K562 (cell line): ENCODE measurements around the gene SLC6A1. TPM values are rescaled to one million over a fixed set of nuclear protein-coding genes. Genes with fewer than 3 reads are reported as not detected.
"Not testable (repeated sequence)": the region's sequence is repeated elsewhere in the genome, so short reads cannot be mapped to it uniquely, and the experiment has no call there.

Experiments
- ATAC-seq: fragments of 200-7000 bp; cut with Tn5 transposase; 3 replicates; pipeline ENCODE4 v1.9.1; 2020; ENCODE audit warnings: moderate library complexity
- BruUV-seq: library from RNA; stranded (reverse); fragments of 400-500 nt; replicated peaks from 2 replicates; lab custom pipeline; 2021; lab: Mats Ljungman, UMichigan
- CTCF ChIA-PET: fragments of 300-600 bp; formaldehyde crosslinking; extraction: SDS; loops from one replicate; lab custom pipeline; 2021; ENCODE audit warnings: low intra/inter-chr PET ratio; lab: Yijun Ruan, JAX
- POLR2A ChIA-PET: fragments of 300-600, 350-650 bp; sonication (Branson Sonifier 250); formaldehyde crosslinking; extraction: SDS; loops from one replicate; lab custom pipeline; 2021; ENCODE audit warnings: antibody characterized with exemption, inconsistent platforms; lab: Yijun Ruan, JAX
- DNase-seq, 4 experiments: peaks; one replicate each; pipeline versions ENCODE4 v3.0.0 to v3.0.0-alpha.2; 2011 to 2018; ENCODE audit warnings: low spot score in 3 of 4, mixed read lengths in 3 of 4; ENCODE audit errors: extremely low read depth in 1 of 4
- FAIRE-seq: peaks from 2 replicates; lab custom pipeline; 2011; peaks lifted over from hg19 to GRCh38; lab: Jason Lieb, UNC
- H2AFZ ChIP-seq: 2 replicates; pipeline ENCODE4 v1.6.0; 2011; ENCODE audit warnings: low read depth, low read length, control low read depth, inconsistent platforms
- H3K27ac ChIP-seq: fragments of 200-600 bp; 3 replicates; pipeline ENCODE4 v1.8.0; 2011; ENCODE audit warnings: low read depth, mild to moderate bottlenecking, control low read depth, inconsistent platforms, low read length, moderate library complexity, mixed read lengths; ENCODE audit errors: extremely low read depth
- H3K27me3 ChIP-seq, 2 experiments: fragments of 300-600 bp in 1 of 2; 2 replicates in 1 of 2; 3 replicates in 1 of 2; pipeline versions ENCODE4 v1.6.0 to v1.8.0; 2011; ENCODE audit warnings: inconsistent platforms in 2 of 2, low read length in 2 of 2, mild to moderate bottlenecking in 1 of 2, mixed read lengths in 1 of 2, moderate library complexity in 1 of 2; ENCODE audit not compliant: control insufficient read depth in 2 of 2, insufficient read depth in 2 of 2
- H3K36me3 ChIP-seq: fragments of 300-600 bp; 3 replicates; pipeline ENCODE4 v1.8.0; 2011; ENCODE audit warnings: mild to moderate bottlenecking, low read length, inconsistent platforms; ENCODE audit not compliant: control insufficient read depth, insufficient read depth
- H3K4me1 ChIP-seq, 2 experiments: fragments of 200-600 bp in 1 of 2; replicated peaks in 1 of 2; 2 replicates in 1 of 2; 3 replicates in 1 of 2; pipeline versions ENCODE4 v1.5.1 to v1.8.0; 2011; ENCODE audit warnings: inconsistent platforms in 2 of 2, low read length in 2 of 2, mild to moderate bottlenecking in 1 of 2, mixed read lengths in 1 of 2, moderate library complexity in 1 of 2; ENCODE audit not compliant: control insufficient read depth in 2 of 2, insufficient read depth in 2 of 2
- H3K4me2 ChIP-seq: 2 replicates; pipeline ENCODE4 v1.6.1; 2011; ENCODE audit warnings: low read length, control low read depth, inconsistent platforms, mixed read lengths; ENCODE audit not compliant: insufficient read depth
- H3K4me3 ChIP-seq: fragments of 200-600 bp; sonication (generic), shearing (Covaris generic); 2 replicates; pipeline ENCODE4 v1.5.1; 2016; ENCODE audit warnings: control low read depth, inconsistent platforms
- H3K79me2 ChIP-seq: fragments of 200-600 bp; 3 replicates; pipeline ENCODE4 v1.8.0; 2011; ENCODE audit warnings: low read length, inconsistent platforms; ENCODE audit not compliant: control insufficient read depth, insufficient read depth
- H3K9ac ChIP-seq, 2 experiments: 2 replicates each; pipeline versions ENCODE4 v1.6.0 to v1.6.1; 2011; ENCODE audit warnings: low read depth in 2 of 2, low read length in 2 of 2, control low read depth in 1 of 2, inconsistent platforms in 1 of 2, mild to moderate bottlenecking in 1 of 2, mixed read lengths in 1 of 2; ENCODE audit not compliant: insufficient read depth in 1 of 2
- H3K9me1 ChIP-seq: one replicate; pipeline ENCODE4 v1.6.0; 2011; ENCODE audit warnings: inconsistent platforms, mild to moderate bottlenecking, low read length, moderate library complexity; ENCODE audit not compliant: control insufficient read depth, insufficient read depth
- H3K9me3 ChIP-seq: replicated peaks from 2 replicates; pipeline ENCODE4 v1.5.1; 2011; ENCODE audit warnings: low read depth, low read length, inconsistent platforms; ENCODE audit not compliant: control insufficient read depth, insufficient read depth
- H4K20me1 ChIP-seq: replicated peaks from 2 replicates; pipeline ENCODE4 v1.6.1; 2011; ENCODE audit warnings: low read length, inconsistent platforms, mixed read lengths; ENCODE audit not compliant: control insufficient read depth, insufficient read depth
- ASH1L ChIP-seq: fragments of 450-650 bp; IDR thresholded peaks from 2 replicates; pipeline ENCODE4 v1.6.1; 2018; ENCODE audit warnings: borderline replicate concordance, mild to moderate bottlenecking, low read depth; ENCODE audit not compliant: partially characterized antibody
- C11orf30 ChIP-seq: fragments of 450-650 bp; IDR thresholded peaks from 2 replicates; pipeline ENCODE4 v1.6.1; 2016; ENCODE audit warnings: low read depth, mild to moderate bottlenecking
- ETV1 ChIP-seq: fragments of 450-650 bp; conservative IDR thresholded peaks from 2 replicates; pipeline ENCODE4 v1.6.1; 2016; ENCODE audit warnings: missing genetic modification characterization, control low read depth, low read depth, missing compliant biosample characterization
- GTF2E2 ChIP-seq: fragments of 200-800 bp; sonication (Bioruptor generic); IDR thresholded peaks from 2 replicates; pipeline ENCODE4 v1.6.1; 2016; ENCODE audit warnings: missing genetic modification characterization, missing compliant biosample characterization
- HNRNPL ChIP-seq: fragments of 200-400 bp; formaldehyde crosslinking; IDR thresholded peaks from 2 replicates; pipeline ENCODE4 v1.6.1; 2017; ENCODE audit warnings: low read depth, mild to moderate bottlenecking, low read length
- MAFG ChIP-seq: fragments of 450-650 bp; conservative IDR thresholded peaks from 2 replicates; pipeline ENCODE4 v1.6.1; 2016; ENCODE audit warnings: missing genetic modification characterization, missing compliant biosample characterization
- MCM3 ChIP-seq: fragments of 450-650 bp; IDR thresholded peaks from 2 replicates; pipeline ENCODE4 v1.6.1; 2016
- MYNN ChIP-seq, 2 experiments: sonication (generic); formaldehyde crosslinking in 1 of 2; IDR thresholded peaks; 2 replicates each; pipeline versions ENCODE4 v1.5.0 to v1.6.1; 2016 to 2020; ENCODE audit warnings: antibody characterized with exemption in 1 of 2, missing genetic modification reagents in 1 of 2
- NFYB ChIP-seq: IDR thresholded peaks from 2 replicates; pipeline ENCODE4 v1.6.1; 2011; ENCODE audit warnings: mild to moderate bottlenecking, moderate library complexity; ENCODE audit not compliant: insufficient read length; ENCODE audit errors: extremely low read depth
- RNF219 ChIP-seq: fragments of 250-450 bp; sonication (Bioruptor Pico); IDR thresholded peaks from 2 replicates; pipeline ENCODE4 v1.5.0; 2022; ENCODE audit warnings: mild to moderate bottlenecking
- SRF ChIP-seq, 2 experiments: fragments of 250-450, 450-650 bp in 1 of 2; sonication (Bioruptor Pico) in 1 of 2; sonication (generic) in 1 of 2; formaldehyde crosslinking; IDR thresholded peaks; 2 replicates each; pipeline versions ENCODE4 v1.5.0 to v1.5.1; 2020 to 2022; ENCODE audit warnings: mild to moderate bottlenecking in 1 of 2, missing genetic modification reagents in 1 of 2
- ZKSCAN8 ChIP-seq: fragments of 200-800 bp; sonication (Bioruptor generic); IDR thresholded peaks from 2 replicates; pipeline ENCODE4 v1.6.1; 2016; ENCODE audit warnings: missing genetic modification characterization, missing compliant biosample characterization
- ZNF121 ChIP-seq: sonication (generic); formaldehyde crosslinking; conservative IDR thresholded peaks from 2 replicates; pipeline ENCODE4 v1.8.0; 2022; ENCODE audit warnings: missing genetic modification reagents
- ZNF280B ChIP-seq: fragments of 250-450 bp; sonication (Bioruptor Pico); IDR thresholded peaks from 2 replicates; pipeline ENCODE4 v1.5.1; 2021; ENCODE audit warnings: mild to moderate bottlenecking
- ZNF316 ChIP-seq: fragments of 450-650 bp; IDR thresholded peaks from 2 replicates; pipeline ENCODE4 v1.6.1; 2016
- ZNF561 ChIP-seq: fragments of 450-650 bp; formaldehyde crosslinking; conservative IDR thresholded peaks from 2 replicates; pipeline ENCODE4 v1.4.0; 2020; ENCODE audit warnings: mild to moderate bottlenecking, moderate library complexity
- WGBS: fragments of 100-300 bp; shearing (Covaris generic); methylation state at CpG from one replicate; pipeline ENCODE4 v1.1.6; 2016; ENCODE audit warnings: low coverage, mixed read lengths; ENCODE audit not compliant: insufficient coverage; ENCODE audit errors: missing lambda C conversion rate; 5-methylcytosine and 5-hydroxymethylcytosine counted together
- in situ Hi-C: fragments of 300-500 bp; cut with MboI; formaldehyde crosslinking; loops from 4 replicates; pipeline ENCODE4 v1.15.0; 2018; ENCODE audit warnings: inconsistent platforms, mixed read lengths
- intact Hi-C: fragments of 100-400 bp; cut with micrococcal nuclease; formaldehyde crosslinking; loops from 2 replicates; pipeline ENCODE4 v1.14.2; 2022
- polyA plus RNA-seq, 8 experiments: library from polyadenylated mRNA; depleted of rRNA in 4 of 8; stranded (reverse) in 5 of 8; unstranded in 3 of 8; fragments of >200 nt; fragmentation: Nextera tagmentation in 2 of 8; fragmentation: Illumina TruSeq in 1 of 8; extraction: Ambion mirVana in 2 of 8; extraction: Trizol in 1 of 8; gene quantifications; 2 replicates each; pipeline versions ENCODE4 v1.2.1 to v1.2.3, GENCODE V29; 2011 to 2014; ENCODE audit warnings: inconsistent platforms in 1 of 8, missing spikeins in 1 of 8
- total RNA-seq, 7 experiments: library from RNA; depleted of rRNA in 6 of 7; stranded (reverse); fragments of >200 nt in 6 of 7; fragmentation: Illumina TruSeq in 2 of 7; extraction: Trizol in 2 of 7; gene quantifications; 2 replicates each; pipeline versions ENCODE4 v1.2.1 to v1.2.3, GENCODE V29; 2011 to 2021; ENCODE audit warnings: low replicate concordance in 1 of 7

Gene SLC6A1
- total and polyA plus RNA-seq, 9 of the 15 experiments (the other 6 are each of a cell fraction or from before 2014, with no cell fraction given), result not detected

GRCh38 chr3:11075122-11075521 is 82.6 kb downstream of the SLC6A1 start:
- CTCF ChIA-PET, result not testable (repeated sequence)

GRCh38 chr3:11076711-11077110 is 84.2 kb downstream of the SLC6A1 start:
- WGBS, result 4% methylated on average over 5 of the region's 6 CpGs
- ChIA-PET CTCF (no interaction called here), POLR2A (no interaction called here)
- no peak overlapping the region for H3K27ac ChIP-seq
- BruUV-seq, result no TSS peak
- ATAC-seq (no peak), FAIRE-seq (no peak), DNase-seq (no peak)
- H3K9me3 ChIP-seq, result no peaks in the 10 kb centered on the region
- in situ Hi-C loops (no loop called here), intact Hi-C loops (no loop called here)
- H3K27me3 ChIP-seq, result 0 out of 5 replicates have a peak, but pooled peaks cover 0 to 3% of the 10 kb centered on the region in 2 experiments
- no peaks in the 10 kb centered on the region for H3K79me2 ChIP-seq
- H3K4me3 ChIP-seq, result no peak overlapping the region
- no peaks in the 10 kb centered on the region for H3K36me3 ChIP-seq
- TF ChIP-seq HNRNPL, result no peak
- no peak for TF ChIP-seq ETV1 (tag)
- TF ChIP-seq SRF (CRISPR knock-in tag; IDR thresholded peaks at IDR 0.05), result no peak
- no peak for TF ChIP-seq RNF219 (CRISPR knock-in tag)
- TF ChIP-seq ZNF280B (CRISPR knock-in tag), result no peak
- TF ChIP-seq ZNF561 (CRISPR knock-in tag), result no peak
- no peak for TF ChIP-seq MYNN (IDR thresholded peaks at IDR 0.05)
- TF ChIP-seq MYNN (CRISPR knock-in tag; IDR thresholded peaks at IDR 0.05), result no peak
- no peak for TF ChIP-seq ZKSCAN8 (CRISPR knock-in tag)
- TF ChIP-seq ZNF121 (CRISPR knock-in tag), result no peak
- TF ChIP-seq GTF2E2, result no peak
- no peak for TF ChIP-seq MCM3
- H3K4me2 ChIP-seq, result no peak overlapping the region
- H3K9me1 ChIP-seq, result no peaks in the 10 kb centered on the region
- no peaks in the 10 kb centered on the region for H4K20me1 ChIP-seq
- no peak overlapping the region for H2AFZ ChIP-seq
- H3K9ac ChIP-seq, result no peak overlapping the region
- H3K4me1 ChIP-seq, result no peaks in the 10 kb centered on the region

More at GRCh38 chr3:11075122-11075521, 82.6 kb downstream of the SLC6A1 start:
- in situ Hi-C loops, H3K36me3 ChIP-seq, POLR2A ChIA-PET, H3K9me3 ChIP-seq, H3K9me1 ChIP-seq, H3K27me3 ChIP-seq, H3K4me3 ChIP-seq, H3K27ac ChIP-seq, BruUV-seq, H3K4me2 ChIP-seq, H3K79me2 ChIP-seq: not testable (repeated sequence)
- 2% methylated on average over 2 of the region's 2 CpGs for WGBS
- peak; percentile 39 for TF ChIP-seq ASH1L
- TF ChIP-seq NFYB, result peak; percentile 42
- TF ChIP-seq MAFG (tag), result peak; percentile 54
- peak; percentile 63 for TF ChIP-seq C11orf30
- peak; percentile 78 for TF ChIP-seq ZNF316
- TF ChIP-seq, all 486 proteins: peak for 5; not testable (repeated sequence) for 481
- H4K20me1 ChIP-seq, intact Hi-C loops, DNase-seq, H3K9ac ChIP-seq, ATAC-seq, H2AFZ ChIP-seq, FAIRE-seq, H3K4me1 ChIP-seq: not testable (repeated sequence)
